Measurements from ENCODE around the gene ZBTB5. TPM values are rescaled to one million over a fixed set of nuclear protein-coding genes. Genes with fewer than 3 reads are reported as not detected.

ZBTB5 gene
- total and polyA plus RNA-seq, 2 of the 13 experiments (the other 11 are each of a cell fraction or from before 2014, with no cell fraction given), result 12.5 to 20.5 TPM

- no peak for TF ChIP-seq ZNF142 (CRISPR knock-in tag; IDR thresholded peaks at IDR 0.05)
- no peak for TF ChIP-seq HNRNPK (IDR thresholded peaks at IDR 0.05; ENCODE audit: low read depth, low read length, poor library complexity, severe bottlenecking)
- TF ChIP-seq ZNF644 (CRISPR knock-in tag; IDR thresholded peaks at IDR 0.05; ENCODE audit: low read depth), result peak; percentile 98
- TF ChIP-seq ZNF318 (CRISPR knock-in tag; IDR thresholded peaks at IDR 0.05), result peak; percentile 77; the same call in 1 of the 2 replicates
- no peak for TF ChIP-seq ZNF235 (CRISPR knock-in tag; IDR thresholded peaks at IDR 0.05; ENCODE audit: borderline replicate concordance)
- no peak for TF ChIP-seq KLF11 (CRISPR knock-in tag; IDR thresholded peaks at IDR 0.05)
- TF ChIP-seq TBL1XR1 (IDR thresholded peaks at IDR 0.05; ENCODE audit: borderline replicate concordance, low read length, partially characterized antibody), result no peak
- no peak for TF ChIP-seq ZNF547 (CRISPR knock-in tag; IDR thresholded peaks at IDR 0.05)
- peak; percentile 96 for TF ChIP-seq CEBPB (IDR thresholded peaks at IDR 0.05; ENCODE audit: borderline replicate concordance, low read depth, low read length)
- no peak for TF ChIP-seq ZNF780A (CRISPR knock-in tag; IDR thresholded peaks at IDR 0.05)
- TF ChIP-seq ZNF710 (CRISPR knock-in tag; IDR thresholded peaks at IDR 0.05; ENCODE audit: borderline replicate concordance), result peak; percentile 64; the same call in 1 of the 2 replicates
- peak; percentile 71; the same call in 1 of the 2 replicates for TF ChIP-seq MYC (CRISPR knock-in tag; IDR thresholded peaks at IDR 0.05; ENCODE audit: borderline replicate concordance)
These were observed 43.0 kb upstream of the ZBTB5 start (continued) for GRCh38 chr9:37508135-37508833.

Data from HepG2 (cell line).